GM12878 (cell line): Measurements from ENCODE around the gene ACAP2. TPM values are rescaled to one million over a fixed set of nuclear protein-coding genes. Genes with fewer than 3 reads are reported as not detected.

ENCODE experiments used
- ATAC-seq: fragments of 200-7000 bp; cut with Tn5 transposase; 3 replicates; pipeline ENCODE4 v1.9.1; 2020; ENCODE audit warnings: mild to moderate bottlenecking, moderate library complexity
- BruUV-seq: library from RNA; stranded (reverse); fragments of 400-500 nt; replicated peaks from 2 replicates; lab custom pipeline; 2021; lab: Mats Ljungman, UMichigan
- CTCF ChIA-PET: fragments of 300-600 bp; sonication (Branson Sonifier 250); formaldehyde crosslinking; extraction: SDS; loops from one replicate; lab custom pipeline; 2021; ENCODE audit warnings: inconsistent platforms; lab: Yijun Ruan, JAX
- POLR2A ChIA-PET: fragments of 350-600 bp; formaldehyde crosslinking; extraction: SDS; loops from one replicate; lab custom pipeline; 2021; ENCODE audit warnings: inconsistent platforms; lab: Charles Lee
- RAD21 ChIA-PET: fragments of 300-600 bp; sonication (Branson Sonifier 250); formaldehyde crosslinking; loops from one replicate; lab custom pipeline; 2023; ENCODE audit warnings: antibody characterized with exemption; ENCODE audit not compliant: unreplicated experiment; lab: Charles Lee
- SMC1A ChIA-PET: fragments of 300-600 bp; sonication (Branson Sonifier 250); formaldehyde crosslinking; loops from one replicate; lab custom pipeline; 2023; ENCODE audit not compliant: unreplicated experiment, uncharacterized antibody; lab: Charles Lee
- DNase-seq: peaks from one replicate; pipeline ENCODE4 v3.0.0-alpha.2; 2011; ENCODE audit warnings: low read depth, low spot score
- FAIRE-seq: peaks from 3 replicates; lab custom pipeline; 2011; peaks lifted over from hg19 to GRCh38; lab: Jason Lieb, UNC
- H2AFZ ChIP-seq: 2 replicates; pipeline ENCODE4 v1.6.0; 2011; ENCODE audit warnings: low read depth, low read length, control low read depth; ENCODE audit not compliant: control insufficient read depth
- H3K27ac ChIP-seq: 2 replicates; pipeline ENCODE4 v1.5.1; 2011; ENCODE audit warnings: control low read depth; ENCODE audit not compliant: control insufficient read depth, insufficient read depth
- H3K27me3 ChIP-seq, 2 experiments: replicated peaks in 1 of 2; 2 replicates each; pipeline versions ENCODE4 v1.6.0 to v1.6.1; 2011; ENCODE audit warnings: low read length in 1 of 2; ENCODE audit not compliant: control insufficient read depth in 2 of 2, insufficient read depth in 2 of 2
- H3K36me3 ChIP-seq, 2 experiments: 2 replicates each; pipeline ENCODE4 v1.5.1; 2011; ENCODE audit warnings: low read length in 1 of 2; ENCODE audit not compliant: control insufficient read depth in 2 of 2, insufficient read depth in 2 of 2
- H3K4me1 ChIP-seq: 2 replicates; pipeline ENCODE4 v1.6.1; 2011; ENCODE audit warnings: mild to moderate bottlenecking, low read length, moderate library complexity, mixed read lengths; ENCODE audit not compliant: control insufficient read depth, insufficient read depth
- H3K4me2 ChIP-seq: 2 replicates; pipeline ENCODE4 v1.6.0; 2011; ENCODE audit warnings: control low read depth; ENCODE audit not compliant: control insufficient read depth, insufficient read depth
- H3K4me3 ChIP-seq: fragments of 200-600 bp; sonication (generic); 2 replicates; pipeline ENCODE4 v1.5.1; 2016
- H3K79me2 ChIP-seq: 2 replicates; pipeline ENCODE4 v1.6.0; 2011; ENCODE audit warnings: low read length; ENCODE audit not compliant: control insufficient read depth, insufficient read depth
- H3K9ac ChIP-seq: 2 replicates; pipeline ENCODE4 v1.8.0; 2011; ENCODE audit warnings: low read length, control low read depth, mixed read lengths; ENCODE audit not compliant: control insufficient read depth, insufficient read depth
- H3K9me3 ChIP-seq: replicated peaks from 3 replicates; pipeline ENCODE4 v1.5.1; 2011; ENCODE audit warnings: mild to moderate bottlenecking, low read length; ENCODE audit not compliant: control insufficient read depth, insufficient read depth
- H4K20me1 ChIP-seq: 2 replicates; pipeline ENCODE4 v1.6.0; 2011; ENCODE audit not compliant: control insufficient read depth, insufficient read depth
- BRCA1 ChIP-seq: IDR thresholded peaks from 2 replicates; pipeline ENCODE4 v1.6.1; 2011; ENCODE audit warnings: low read depth, low read length, improper control_type of control experiment
- CBFB ChIP-seq: IDR thresholded peaks from 2 replicates; pipeline ENCODE4 v1.6.1; 2016; ENCODE audit warnings: antibody characterized with exemption, low read depth
- FOS ChIP-seq: IDR thresholded peaks from 3 replicates; pipeline ENCODE4 v1.6.1; 2011; ENCODE audit warnings: borderline replicate concordance; ENCODE audit not compliant: insufficient read length; ENCODE audit errors: extremely low read depth
- HDGF ChIP-seq: fragments of 450-650 bp; IDR thresholded peaks from 2 replicates; pipeline ENCODE4 v1.6.1; 2016; ENCODE audit warnings: antibody characterized with exemption
- PAX8 ChIP-seq: fragments of 450-650 bp; IDR thresholded peaks from 2 replicates; pipeline ENCODE4 v1.6.1; 2017; ENCODE audit warnings: mild to moderate bottlenecking, moderate library complexity
- PRDM15 ChIP-seq: fragments of 450-650 bp; formaldehyde crosslinking; IDR thresholded peaks from 2 replicates; pipeline ENCODE4 v1.4.0; 2020; ENCODE audit warnings: mild to moderate bottlenecking, moderate library complexity
- WRNIP1 ChIP-seq: IDR thresholded peaks from 2 replicates; pipeline ENCODE4 v1.6.1; 2011; ENCODE audit warnings: low read depth, low read length, improper control_type of control experiment, borderline replicate concordance
- YY1 ChIP-seq: IDR thresholded peaks from 2 replicates; pipeline ENCODE4 v1.6.1; 2011; ENCODE audit warnings: low read depth, mild to moderate bottlenecking, low read length
- WGBS: methylation state at CpG from one replicate; pipeline ENCODE4 v1.1.6; 2016; ENCODE audit warnings: low lambda C conversion rate; ENCODE audit not compliant: insufficient replicate concordance, insufficient coverage; ENCODE audit errors: missing lambda C conversion rate; 5-methylcytosine and 5-hydroxymethylcytosine counted together
- in situ Hi-C: fragments of 300-500 bp; cut with MboI; formaldehyde crosslinking; loops from 9 replicates; pipeline ENCODE4 v1.14.3; 2018; ENCODE audit warnings: mixed read lengths
- intact Hi-C: fragments of 100-400 bp; cut with micrococcal nuclease; formaldehyde crosslinking; loops from one replicate; pipeline ENCODE4 v1.14.2; 2022; ENCODE audit not compliant: unreplicated experiment
- polyA plus RNA-seq, 11 experiments: library from polyadenylated mRNA; depleted of rRNA in 4 of 11; unstranded in 6 of 11; stranded (reverse) in 5 of 11; fragments of >200 nt; fragmentation: Nextera tagmentation in 4 of 11; fragmentation: Illumina TruSeq in 1 of 11; extraction: Ambion mirVana in 4 of 11; extraction: Trizol in 1 of 11; gene quantifications; 1 replicate in 1 of 11; 2 replicates in 10 of 11; pipeline versions ENCODE4 v1.2.1 to v1.2.3, GENCODE V29; 2011 to 2016; ENCODE audit warnings: inconsistent platforms in 2 of 11, missing spikeins in 2 of 11, low read depth in 1 of 11
- total RNA-seq, 4 experiments: library from RNA; depleted of rRNA in 3 of 4; stranded (reverse); fragments of >200 nt in 3 of 4; fragmentation: Illumina TruSeq in 1 of 4; extraction: Trizol in 1 of 4; gene quantifications; 2 replicates each; pipeline versions ENCODE4 v1.2.1 to v1.2.3, GENCODE V29; 2013 to 2021
- TF ChIP-seq, protein P1 (sequence below), 3 experiments: IDR thresholded peaks in 2 of 3; conservative IDR thresholded peaks in 1 of 3; 2 replicates each; pipeline ENCODE4 v1.5.1; 2011; ENCODE audit warnings: low read depth in 3 of 3, low read length in 3 of 3, mild to moderate bottlenecking in 3 of 3, control low read depth in 2 of 3, moderate library complexity in 2 of 3, inconsistent platforms in 1 of 3, mixed read lengths in 1 of 3; ENCODE audit not compliant: control insufficient read depth in 2 of 3, insufficient read depth in 1 of 3; ENCODE audit errors: extremely low read depth in 1 of 3

Gene ACAP2
- total and polyA plus RNA-seq, 10 of the 15 experiments (the other 5 are each of a cell fraction or from before 2014, with no cell fraction given), result 7.1 to 53.8 (median 35.7) TPM

GRCh38 chr3:195247086-195247862 lies 195.5 kb downstream of the ACAP2 start (continued):
- no peak for TF ChIP-seq FOS
- no peak for TF ChIP-seq WRNIP1
- no peak for TF ChIP-seq YY1
- TF ChIP-seq PRDM15, result no peak
- no peak for TF ChIP-seq PAX8
- TF ChIP-seq HDGF, result no peak
- TF ChIP-seq, all 136 proteins: peak for 0

DNA sequence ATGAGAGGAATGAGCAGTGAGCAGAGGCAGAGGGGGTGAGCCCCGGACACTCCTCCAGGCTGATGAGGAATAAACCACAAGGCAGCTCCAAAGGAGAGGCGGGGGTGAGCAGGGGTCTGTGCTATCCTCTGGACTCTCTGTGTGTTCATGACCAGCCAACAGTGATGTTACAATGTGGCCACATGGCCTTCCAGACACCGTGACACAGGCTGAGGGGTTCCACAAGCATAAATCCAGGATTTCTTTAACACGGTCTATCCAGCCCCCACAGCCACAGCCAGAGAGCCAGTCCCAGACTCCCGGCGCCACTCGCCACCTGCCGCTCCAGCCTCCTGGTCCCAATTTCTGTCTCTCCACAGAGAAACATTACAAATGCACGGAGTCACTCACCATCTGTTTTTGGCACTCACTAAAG lies 196.2 kb downstream of the ACAP2 start:
- WGBS, result 96% methylated on average over 9 of the region's 9 CpGs
- intact Hi-C loops, result no loop called here

More for the DNA sequence above, 196.2 kb downstream of the ACAP2 start:
- ChIA-PET CTCF (no interaction called here), RAD21 (no interaction called here), POLR2A (interaction anchor here (0.6 kb wide), 1 partner anchor 85 kb away, joined by 3 read pairs; no protein-coding TSS in a partner anchor), SMC1A (no interaction called here)
- ATAC-seq, result no peak
- Histone ChIP-seq H3K9ac (no peak overlapping the region), H3K79me2 (peaks cover under 1% of the 10 kb centered on the region; the same call in 1 of the 2 replicates), H3K27ac (no peak overlapping the region), H2AFZ (no peak overlapping the region), H3K27me3 (no peaks in the 10 kb centered on the region), H3K4me3 (no peak overlapping the region), H3K4me2 (no peak overlapping the region), H3K36me3 (no peaks in the 10 kb centered on the region), H3K9me3 (no peaks in the 10 kb centered on the region), H4K20me1 (no peaks in the 10 kb centered on the region), H3K4me1 (peaks cover 12% of the 10 kb centered on the region)
- BruUV-seq, result no TSS peak
- DNase-seq, result no peak
- in situ Hi-C loops, result no loop called here
- no peak for FAIRE-seq
- TF ChIP-seq, protein P1, sequence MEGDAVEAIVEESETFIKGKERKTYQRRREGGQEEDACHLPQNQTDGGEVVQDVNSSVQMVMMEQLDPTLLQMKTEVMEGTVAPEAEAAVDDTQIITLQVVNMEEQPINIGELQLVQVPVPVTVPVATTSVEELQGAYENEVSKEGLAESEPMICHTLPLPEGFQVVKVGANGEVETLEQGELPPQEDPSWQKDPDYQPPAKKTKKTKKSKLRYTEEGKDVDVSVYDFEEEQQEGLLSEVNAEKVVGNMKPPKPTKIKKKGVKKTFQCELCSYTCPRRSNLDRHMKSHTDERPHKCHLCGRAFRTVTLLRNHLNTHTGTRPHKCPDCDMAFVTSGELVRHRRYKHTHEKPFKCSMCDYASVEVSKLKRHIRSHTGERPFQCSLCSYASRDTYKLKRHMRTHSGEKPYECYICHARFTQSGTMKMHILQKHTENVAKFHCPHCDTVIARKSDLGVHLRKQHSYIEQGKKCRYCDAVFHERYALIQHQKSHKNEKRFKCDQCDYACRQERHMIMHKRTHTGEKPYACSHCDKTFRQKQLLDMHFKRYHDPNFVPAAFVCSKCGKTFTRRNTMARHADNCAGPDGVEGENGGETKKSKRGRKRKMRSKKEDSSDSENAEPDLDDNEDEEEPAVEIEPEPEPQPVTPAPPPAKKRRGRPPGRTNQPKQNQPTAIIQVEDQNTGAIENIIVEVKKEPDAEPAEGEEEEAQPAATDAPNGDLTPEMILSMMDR (IDR thresholded peaks at IDR 0.05 in 2 of 3, conservative IDR thresholded peaks at IDR 0.05 in 1 of 3; ENCODE audit: control insufficient read depth in 2 of 3, extremely low read depth in 1 of 3, insufficient read depth in 1 of 3, low read depth in 3 of 3, low read length in 3 of 3), result no peak
- TF ChIP-seq CBFB (no peak), BRCA1 (no peak)
